GM21360 (cell line): ENCODE measurements around the gene HTR2A.
"Not testable (repeated sequence)": the region's sequence is repeated elsewhere in the genome, so short reads cannot be mapped to it uniquely, and the experiment has no call there.

ENCODE experiments used
- ATAC-seq: cut with Tn5 transposase; IDR thresholded peaks from one replicate; pipeline ENCODE4 v1.9.1; 2021; ENCODE audit warnings: mild to moderate bottlenecking, moderate library complexity; ENCODE audit not compliant: unreplicated experiment

HTR2A gene

GRCh38 chr13:46816371-46816770, 80.5 kb downstream of the HTR2A start:
- no peak for ATAC-seq

- ATAC-seq, result no peak
Measured at GRCh38 chr13:46812301-46812797, 84.5 kb downstream of the HTR2A start.

- no peak for ATAC-seq
Measured at GRCh38 chr13:46810440-46810839, 86.4 kb downstream of the HTR2A start.

DNA sequence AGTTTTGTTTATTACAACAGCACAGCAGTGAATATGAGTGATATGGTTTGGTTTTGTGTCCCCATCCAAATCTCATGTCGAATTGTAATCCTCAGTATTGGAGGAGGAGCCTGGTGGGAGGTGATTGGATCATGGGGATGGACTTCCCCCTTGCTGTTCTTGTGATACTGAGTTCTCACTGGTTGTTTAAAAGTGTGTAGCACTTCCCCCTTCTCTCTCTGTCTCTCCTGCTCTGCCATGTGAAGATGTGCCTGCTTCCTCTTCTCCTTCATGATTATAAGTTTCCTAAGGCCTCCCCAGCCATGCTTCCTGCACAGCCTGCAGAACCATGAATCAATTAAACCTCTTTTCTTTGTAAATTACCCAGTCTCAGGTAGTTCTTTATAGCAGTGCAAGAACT, 91.9 kb downstream of the HTR2A start:
- ATAC-seq, result not testable (repeated sequence)

GRCh38 chr13:46804391-46804815, 92.5 kb downstream of the HTR2A start:
- no peak for ATAC-seq

DNA sequence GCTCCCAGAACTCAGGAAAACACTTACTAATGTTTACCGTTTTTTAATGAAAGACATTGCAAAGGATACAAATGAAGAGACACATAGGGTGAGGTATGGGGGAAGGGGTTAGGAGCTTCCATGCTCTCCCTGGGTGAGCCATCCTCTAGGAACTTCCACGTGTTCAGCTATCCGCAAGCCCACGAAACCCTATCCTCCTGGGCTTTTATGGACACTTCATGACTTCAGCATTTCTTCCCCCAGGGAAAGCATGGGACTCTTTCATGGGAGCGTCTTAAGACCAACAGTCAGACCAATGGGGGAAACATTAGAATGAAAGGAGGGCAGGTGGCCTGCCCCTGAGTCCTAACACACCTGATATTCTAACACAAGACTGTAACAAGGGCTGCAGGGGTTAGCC, 93.3 kb downstream of the HTR2A start:
- ATAC-seq, result no peak

- no peak for ATAC-seq
Measured at GRCh38 chr13:46801858-46802257, 95.0 kb downstream of the HTR2A start.

- ATAC-seq, result no peak
Measured at GRCh38 chr13:46799139-46799538, 97.7 kb downstream of the HTR2A start.

DNA sequence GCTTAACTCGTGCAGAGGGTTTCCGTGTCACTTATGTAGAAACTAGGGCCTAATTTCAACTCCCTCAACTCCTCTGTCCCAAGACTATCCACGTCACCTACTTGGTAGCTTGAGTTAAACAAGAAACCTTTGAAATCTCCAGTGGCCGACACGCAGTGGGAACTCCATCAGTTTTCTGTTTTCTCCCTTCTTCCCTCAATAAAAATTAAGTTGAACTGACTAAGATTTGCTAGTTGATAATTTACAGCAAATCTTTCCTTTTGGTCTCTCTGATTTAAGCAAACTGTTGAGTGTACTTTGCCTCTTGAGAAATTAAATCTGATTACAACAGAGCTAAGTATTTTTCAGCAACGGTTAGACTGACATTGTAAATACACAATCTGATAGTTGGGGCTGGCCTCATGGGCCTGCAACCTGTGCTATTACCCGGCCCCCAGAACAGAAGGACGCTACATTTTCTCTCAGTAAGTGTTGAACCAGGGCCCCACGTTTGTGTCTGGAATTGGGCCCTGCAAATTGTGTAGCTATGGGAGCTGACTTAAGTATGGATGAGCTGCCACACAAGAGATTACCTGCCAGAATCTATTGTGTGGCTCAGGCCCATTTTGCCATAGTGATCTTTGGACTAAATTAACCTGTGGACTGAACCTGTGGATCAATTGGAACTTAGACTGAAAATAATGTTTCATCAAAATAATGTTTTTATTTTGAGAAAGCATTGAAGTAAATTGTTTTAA, 99.2 kb downstream of the HTR2A start:
- ATAC-seq, result no peak

- peak; percentile 94 for ATAC-seq
Measured at GRCh38 chr13:46796515-46797474, 100.1 kb downstream of the HTR2A start, which contains the start of gene ESD. Gene ESD, minus strand, starts transcription at chr13:46797161. Its CDS starts 5,748 bp downstream, at chr13:46791413.

GRCh38 chr13:46796129-46796514, 100.7 kb downstream of the HTR2A start:
- ATAC-seq, result no peak

- ATAC-seq, result no peak
Measured at GRCh38 chr13:46795321-46795720, 101.5 kb downstream of the HTR2A start.

GRCh38 chr13:46783504-46783903, 113.3 kb downstream of the HTR2A start:
- ATAC-seq, result no peak

GRCh38 chr13:46782691-46783090, 114.2 kb downstream of the HTR2A start:
- ATAC-seq, result no peak

- no peak for ATAC-seq
Measured at GRCh38 chr13:46782066-46782465, 114.8 kb downstream of the HTR2A start.
